ENCODE results near the gene GRK3.

The GRK3 gene

GRCh38 chr22:25670070-25670461 is 105.6 kb downstream of the GRK3 start:
- DNase-seq (ENCODE audit: low spot score) = no peak
- TF ChIP-seq, protein P1, sequence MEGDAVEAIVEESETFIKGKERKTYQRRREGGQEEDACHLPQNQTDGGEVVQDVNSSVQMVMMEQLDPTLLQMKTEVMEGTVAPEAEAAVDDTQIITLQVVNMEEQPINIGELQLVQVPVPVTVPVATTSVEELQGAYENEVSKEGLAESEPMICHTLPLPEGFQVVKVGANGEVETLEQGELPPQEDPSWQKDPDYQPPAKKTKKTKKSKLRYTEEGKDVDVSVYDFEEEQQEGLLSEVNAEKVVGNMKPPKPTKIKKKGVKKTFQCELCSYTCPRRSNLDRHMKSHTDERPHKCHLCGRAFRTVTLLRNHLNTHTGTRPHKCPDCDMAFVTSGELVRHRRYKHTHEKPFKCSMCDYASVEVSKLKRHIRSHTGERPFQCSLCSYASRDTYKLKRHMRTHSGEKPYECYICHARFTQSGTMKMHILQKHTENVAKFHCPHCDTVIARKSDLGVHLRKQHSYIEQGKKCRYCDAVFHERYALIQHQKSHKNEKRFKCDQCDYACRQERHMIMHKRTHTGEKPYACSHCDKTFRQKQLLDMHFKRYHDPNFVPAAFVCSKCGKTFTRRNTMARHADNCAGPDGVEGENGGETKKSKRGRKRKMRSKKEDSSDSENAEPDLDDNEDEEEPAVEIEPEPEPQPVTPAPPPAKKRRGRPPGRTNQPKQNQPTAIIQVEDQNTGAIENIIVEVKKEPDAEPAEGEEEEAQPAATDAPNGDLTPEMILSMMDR (IDR thresholded peaks at IDR 0.05; ENCODE audit: extremely low read depth, insufficient read depth, missing control alignments) = no peak
- in situ Hi-C loops (cut with MboI; ENCODE audit: low pct_unique_long_range_greater_than_20kb, low sequenced_read_pairs, unreplicated experiment) = no loop called here

- DNase-seq (ENCODE audit: low spot score) = no peak
- TF ChIP-seq, protein P1 (IDR thresholded peaks at IDR 0.05; ENCODE audit: extremely low read depth, insufficient read depth, missing control alignments) = no peak
- in situ Hi-C loops (cut with MboI; ENCODE audit: low pct_unique_long_range_greater_than_20kb, low sequenced_read_pairs, unreplicated experiment) = no loop called here
Observed at GRCh38 chr22:25672289-25673084, 108.0 kb downstream of the GRK3 start.

DNA sequence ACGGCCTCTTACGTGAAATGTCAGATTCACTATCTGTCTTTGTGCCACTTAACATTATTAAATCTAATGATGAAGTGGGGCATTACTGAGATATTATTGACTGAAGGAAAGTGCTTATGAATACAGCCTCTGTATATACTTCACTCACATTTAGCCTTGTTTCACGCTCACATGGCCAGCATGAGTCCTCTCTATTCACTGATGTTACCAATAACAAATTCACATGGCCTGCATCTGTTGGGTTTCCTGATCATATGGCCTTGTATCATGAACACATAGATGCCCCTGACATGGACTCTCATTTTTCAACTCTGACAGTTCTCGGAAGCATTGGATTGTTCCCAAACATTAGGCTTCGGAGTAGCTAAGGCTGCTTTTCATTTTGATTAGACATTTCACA is 109.2 kb downstream of the GRK3 start:
- in situ Hi-C loops (cut with MboI; ENCODE audit: low pct_unique_long_range_greater_than_20kb, low sequenced_read_pairs, unreplicated experiment) = no loop called here
- TF ChIP-seq, protein P1 (IDR thresholded peaks at IDR 0.05; ENCODE audit: extremely low read depth, insufficient read depth, missing control alignments) = no peak
- DNase-seq (ENCODE audit: low spot score) = no peak

DNA sequence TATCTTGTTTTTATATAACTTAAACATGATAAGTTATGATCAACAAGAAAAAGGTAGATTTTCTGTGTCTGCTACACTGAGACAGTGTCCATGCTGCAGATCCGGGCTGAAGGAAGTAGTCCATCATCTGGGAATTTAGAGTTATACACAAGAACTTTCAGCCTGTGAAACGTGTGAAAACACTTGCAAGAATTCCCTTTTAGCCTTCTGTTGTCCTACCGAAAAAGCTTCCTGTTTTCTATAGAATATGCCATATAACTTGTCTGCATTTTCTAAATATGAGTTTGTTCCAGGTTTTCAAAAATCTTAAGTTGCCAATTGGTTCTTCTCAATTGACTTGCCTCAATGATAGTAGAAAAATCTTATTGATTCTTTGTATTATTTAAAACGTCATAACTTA is 113.2 kb downstream of the GRK3 start:
- no peak for DNase-seq (ENCODE audit: low spot score)
- in situ Hi-C loops (cut with MboI; ENCODE audit: low pct_unique_long_range_greater_than_20kb, low sequenced_read_pairs, unreplicated experiment) = no loop called here
- TF ChIP-seq, protein P1 (IDR thresholded peaks at IDR 0.05; ENCODE audit: extremely low read depth, insufficient read depth, missing control alignments) = no peak

- no peak for DNase-seq (ENCODE audit: low spot score)
- in situ Hi-C loops (cut with MboI; ENCODE audit: low pct_unique_long_range_greater_than_20kb, low sequenced_read_pairs, unreplicated experiment) = no loop called here
Observed at GRCh38 chr22:25680051-25680450, 115.6 kb downstream of the GRK3 start.

GRCh38 chr22:25680956-25681355 is 116.5 kb downstream of the GRK3 start:
- TF ChIP-seq, protein P1 (IDR thresholded peaks at IDR 0.05; ENCODE audit: extremely low read depth, insufficient read depth, missing control alignments) = no peak
- in situ Hi-C loops (cut with MboI; ENCODE audit: low pct_unique_long_range_greater_than_20kb, low sequenced_read_pairs, unreplicated experiment) = no loop called here
- no peak for DNase-seq (ENCODE audit: low spot score)

More at GRCh38 chr22:25680051-25680450, 115.6 kb downstream of the GRK3 start:
- TF ChIP-seq, protein P1 (IDR thresholded peaks at IDR 0.05; ENCODE audit: extremely low read depth, insufficient read depth, missing control alignments) = no peak

Data from GM13977 (cell line).